GM13976 (cell line): ENCODE results near the gene HRH3.

Experiments
- DNase-seq: peaks from one replicate; pipeline ENCODE4 v3.0.0; 2012; ENCODE audit warnings: low spot score
- CTCF ChIP-seq: IDR thresholded peaks from 2 replicates; pipeline ENCODE4 v1.5.1; 2012; ENCODE audit warnings: borderline replicate concordance, mild to moderate bottlenecking; ENCODE audit not compliant: insufficient read depth; ENCODE audit errors: extremely low read depth, missing control alignments, control extremely low read depth
- in situ Hi-C: fragments of 300-500 bp; cut with MboI; formaldehyde crosslinking; loops from one replicate; pipeline ENCODE4 v1.12.0; 2022; ENCODE audit warnings: low sequenced_read_pairs, mixed read lengths, inconsistent platforms; ENCODE audit not compliant: unreplicated experiment

HRH3 gene

GRCh38 chr20:62217913-62218773 lies 1.9 kb downstream of the HRH3 start:
- DNase-seq: no peak
- TF ChIP-seq CTCF: no peak
- in situ Hi-C loops: no loop called here

GRCh38 chr20:62216636-62217566 lies 3.2 kb downstream of the HRH3 start:
- DNase-seq: no peak
- no peak for TF ChIP-seq CTCF
- in situ Hi-C loops: no loop called here

GRCh38 chr20:62215991-62216635 lies 4.0 kb downstream of the HRH3 start:
- TF ChIP-seq CTCF: no peak
- DNase-seq: no peak
- in situ Hi-C loops: no loop called here

- TF ChIP-seq CTCF: no peak
- DNase-seq: no peak
- in situ Hi-C loops: no loop called here
Measured at GRCh38 chr20:62215020-62215990, 4.8 kb downstream of the HRH3 start.

GRCh38 chr20:62214067-62214466 lies 6.0 kb downstream of the HRH3 start:
- DNase-seq: no peak
- in situ Hi-C loops: no loop called here
- TF ChIP-seq CTCF: no peak

- DNase-seq: no peak
- TF ChIP-seq CTCF: no peak
- in situ Hi-C loops: no loop called here
Measured at GRCh38 chr20:62212299-62212698, 7.8 kb downstream of the HRH3 start.
